SH-SY5Y (cell line): ENCODE results near the gene RDH12.

Experiments
- GATA2 ChIP-seq: IDR thresholded peaks from 2 replicates; pipeline ENCODE4 v1.6.1; 2011; ENCODE audit warnings: mild to moderate bottlenecking, low read depth, low read length
- GATA3 ChIP-seq: IDR thresholded peaks from 2 replicates; pipeline ENCODE4 v1.6.1; 2011; ENCODE audit warnings: low read depth, mild to moderate bottlenecking, low read length, moderate library complexity

- TF ChIP-seq GATA2, result no peak
- no peak for TF ChIP-seq GATA3
Observed at GRCh38 chr14:67697006-67697405, 4.7 kb upstream of the RDH12 start.
